ENCODE results near the gene CANX. TPM values are rescaled to one million over a fixed set of nuclear protein-coding genes. Genes with fewer than 3 reads are reported as not detected.
"Not testable (repeated sequence)": the region's sequence is repeated elsewhere in the genome, so short reads cannot be mapped to it uniquely, and the experiment has no call there.

The CANX gene
- total RNA-seq, 1 donor = 149 TPM

- DNase-seq (ENCODE audit: low read depth in 2 of 3, low spot score in 2 of 3) = peak; percentile 98 to 100 (median 99)
Measured at GRCh38 chr5:179697993-179698934, 503 bp upstream of the CANX start.

DNA sequence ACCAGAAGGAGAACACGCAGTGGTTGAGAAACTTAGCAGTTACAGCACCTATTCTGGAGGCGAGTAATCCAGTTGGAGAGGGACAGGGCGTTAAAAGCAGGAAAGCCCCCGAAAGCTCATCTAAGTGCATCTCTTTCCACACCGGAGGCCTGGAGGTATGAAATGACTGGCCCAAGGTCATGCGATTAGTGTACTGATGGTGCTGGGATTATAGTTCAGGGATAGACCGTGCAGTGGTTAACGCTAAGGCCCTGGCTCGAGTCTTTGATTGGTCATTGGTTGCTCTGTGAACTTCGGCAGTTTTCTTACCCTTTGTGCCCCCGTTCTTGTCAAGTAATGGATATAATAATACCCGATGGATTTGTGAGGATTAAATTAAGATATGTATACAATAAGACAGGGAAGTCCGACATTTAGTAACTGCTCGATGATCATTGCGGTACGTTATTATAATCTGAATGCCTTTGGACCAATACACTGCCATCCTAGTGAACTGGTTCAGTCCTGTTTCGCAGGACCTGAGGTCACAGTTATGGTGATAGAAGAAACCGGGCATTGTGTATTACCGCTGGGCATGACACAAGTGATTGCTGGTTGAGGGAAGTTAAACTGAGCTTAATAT is 960 bp downstream of the CANX start:
- peak in 2 of 3 donors; percentile 36 to 50 for DNase-seq (ENCODE audit: low read depth in 2 of 3, low spot score in 2 of 3)

- DNase-seq (ENCODE audit: low read depth in 2 of 3, low spot score in 2 of 3) = peak in 2 of 3 donors; percentile 6 to 18
Measured at GRCh38 chr5:179700401-179700918, 1.7 kb downstream of the CANX start.

DNA sequence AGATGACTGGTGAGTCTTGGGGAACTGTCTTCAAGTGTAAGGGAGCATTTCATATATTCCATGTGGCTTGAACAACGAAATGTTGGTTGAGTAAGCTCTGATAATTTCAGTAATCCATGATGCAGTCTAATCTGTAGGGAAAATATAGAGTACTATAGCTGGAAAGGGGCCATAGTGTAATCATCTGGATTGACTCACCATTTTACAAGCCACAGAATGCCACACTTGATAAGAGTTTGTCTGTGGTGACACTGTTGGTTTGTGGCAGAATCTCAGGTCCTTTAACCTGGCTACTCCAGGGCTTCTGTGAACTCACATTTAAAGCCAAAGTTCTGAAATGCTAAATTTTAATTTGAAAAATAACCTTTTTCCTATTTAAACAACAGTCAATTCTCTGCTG is 17.5 kb downstream of the CANX start:
- DNase-seq (ENCODE audit: low read depth in 2 of 3, low spot score in 2 of 3) = no peak

DNA sequence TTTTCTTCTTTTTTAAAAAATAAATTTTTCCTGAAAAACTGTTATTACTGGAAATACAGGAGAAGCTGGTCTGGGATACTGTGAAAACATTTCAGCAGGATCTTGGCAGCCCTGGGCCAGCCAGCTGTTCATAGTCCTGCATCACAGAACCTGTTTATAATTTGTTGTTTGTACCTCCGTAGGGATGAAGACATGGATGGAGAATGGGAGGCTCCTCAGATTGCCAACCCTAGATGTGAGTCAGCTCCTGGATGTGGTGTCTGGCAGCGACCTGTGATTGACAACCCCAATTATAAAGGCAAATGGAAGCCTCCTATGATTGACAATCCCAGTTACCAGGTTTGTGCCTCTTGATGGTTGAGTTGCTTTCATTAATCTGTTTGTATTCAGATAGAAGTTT is 21.5 kb downstream of the CANX start:
- no peak for DNase-seq (ENCODE audit: low read depth in 2 of 3, low spot score in 2 of 3)

GRCh38 chr5:179724163-179724562 is 25.4 kb downstream of the CANX start:
- no peak for DNase-seq (ENCODE audit: low read depth in 2 of 3, low spot score in 2 of 3)

GRCh38 chr5:179727106-179727505 is 28.3 kb downstream of the CANX start:
- DNase-seq (ENCODE audit: low read depth in 2 of 3, low spot score in 2 of 3) = no peak

GRCh38 chr5:179729303-179729702 is 30.5 kb downstream of the CANX start:
- DNase-seq (ENCODE audit: low read depth in 2 of 3, low spot score in 2 of 3) = no peak

DNA sequence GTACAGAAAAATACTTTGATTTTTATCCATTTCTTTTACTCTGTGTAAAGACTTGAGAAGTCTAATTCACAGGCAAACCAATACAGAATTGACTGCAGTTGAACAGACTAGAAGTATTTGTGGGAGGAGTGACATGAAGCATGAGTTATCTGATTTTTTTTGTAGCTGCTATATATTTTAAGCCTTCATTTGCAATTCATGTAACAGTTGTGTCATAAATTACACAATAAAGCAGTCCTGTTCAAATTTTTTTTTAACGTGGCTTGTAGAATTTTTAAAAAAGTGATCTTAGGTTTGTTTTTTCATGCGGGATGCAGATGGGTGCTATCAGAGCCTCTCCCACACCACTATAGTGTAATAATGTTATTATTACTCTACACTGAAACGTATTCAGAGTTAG is 31.0 kb downstream of the CANX start:
- DNase-seq (ENCODE audit: low read depth in 2 of 3, low spot score in 2 of 3) = no peak

- no peak for DNase-seq (ENCODE audit: low read depth in 2 of 3, low spot score in 2 of 3)
Measured at GRCh38 chr5:179730356-179730755, 31.6 kb downstream of the CANX start.

- no peak for DNase-seq (ENCODE audit: low read depth in 2 of 3, low spot score in 2 of 3)
Measured at GRCh38 chr5:179730852-179731251, 32.1 kb downstream of the CANX start.

GRCh38 chr5:179731791-179732411 is 33.1 kb downstream of the CANX start:
- DNase-seq (ENCODE audit: low read depth in 2 of 3, low spot score in 2 of 3) = peak in 1 of 3 donors; percentile 64

DNA sequence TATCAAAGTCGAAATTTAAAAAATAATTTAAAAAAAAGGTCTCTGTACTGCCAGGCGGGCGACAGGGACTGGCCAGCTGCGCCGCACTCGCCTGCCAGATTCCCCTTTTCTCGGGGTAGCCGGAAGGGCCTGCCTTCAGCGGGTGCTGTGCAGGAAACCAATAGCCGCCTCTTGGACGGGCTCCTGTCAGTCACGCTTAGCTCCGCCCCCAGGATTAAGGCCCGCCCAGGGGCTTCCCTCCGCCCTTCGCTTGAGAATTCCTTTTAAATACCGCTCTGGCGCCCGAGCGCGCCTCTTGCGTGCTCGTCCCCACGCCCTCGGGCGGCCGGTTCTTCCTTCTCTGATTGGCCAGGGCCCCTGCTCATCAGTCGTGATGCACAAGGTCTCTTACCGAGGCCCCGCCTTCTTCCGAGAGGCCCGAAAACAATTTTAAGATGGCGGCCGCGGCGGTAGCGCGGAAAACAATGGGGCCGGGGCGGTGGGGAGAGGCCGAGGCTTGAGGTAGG is 33.7 kb downstream of the CANX start, which contains the start of gene MAML1:
MAML1 (plus strand) TSS at position 411 of the 506 bp plus-strand sequence. CDS start 291 bp downstream, outside the sequence.
- DNase-seq (ENCODE audit: low read depth in 2 of 3, low spot score in 2 of 3) = peak; percentile 96 to 100 (median 100)

GRCh38 chr5:179732918-179733771 is 34.4 kb downstream of the CANX start:
- peak in 1 of 3 donors; percentile 37 for DNase-seq (ENCODE audit: low read depth in 2 of 3, low spot score in 2 of 3)

GRCh38 chr5:179733772-179734126 is 35.0 kb downstream of the CANX start:
- DNase-seq (ENCODE audit: low read depth in 2 of 3, low spot score in 2 of 3) = no peak

- no peak for DNase-seq (ENCODE audit: low read depth in 2 of 3, low spot score in 2 of 3)
Measured at GRCh38 chr5:179734536-179735164, 35.9 kb downstream of the CANX start.

DNA sequence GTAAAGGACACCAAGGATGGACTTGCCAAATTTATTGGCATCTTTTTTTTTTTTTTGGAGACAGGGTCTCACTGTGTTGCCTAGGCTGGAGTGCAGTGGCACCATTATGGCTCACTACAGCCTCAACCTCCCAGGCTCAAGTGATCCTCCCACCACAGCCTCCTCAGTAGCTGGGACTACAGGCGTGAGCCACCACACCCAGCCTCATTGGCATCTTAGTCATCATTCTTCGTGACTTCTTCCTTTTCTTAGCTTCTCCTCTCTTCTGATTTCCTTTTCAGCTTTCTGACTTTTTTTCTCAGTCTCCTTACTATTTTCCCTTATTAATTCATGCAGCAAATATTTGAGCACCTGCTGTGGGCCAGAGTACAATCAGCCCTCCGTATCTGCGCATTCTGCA is 40.0 kb downstream of the CANX start:
- no peak for DNase-seq (ENCODE audit: low read depth in 2 of 3, low spot score in 2 of 3)

DNA sequence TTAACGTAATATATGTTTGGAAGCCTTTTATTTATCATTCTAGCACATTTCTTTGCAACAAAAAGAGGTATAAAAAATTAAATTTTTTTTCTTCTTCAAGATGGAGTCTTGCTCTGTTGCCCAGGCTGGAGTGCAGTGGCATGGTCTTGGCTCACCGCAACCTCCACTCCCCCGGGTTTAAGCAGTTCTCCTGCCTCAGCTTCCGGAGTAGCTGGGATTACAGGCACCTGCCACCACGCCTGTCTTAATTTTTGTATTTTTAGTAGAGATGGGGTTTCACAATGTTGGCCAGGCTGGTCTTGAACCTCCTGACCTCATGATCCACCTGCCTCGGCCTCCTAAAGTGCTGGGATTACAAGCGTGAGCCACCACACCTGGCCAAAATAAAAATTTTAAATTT is 45.3 kb downstream of the CANX start:
- DNase-seq (ENCODE audit: low read depth in 2 of 3, low spot score in 2 of 3) = not testable (repeated sequence)

DNA sequence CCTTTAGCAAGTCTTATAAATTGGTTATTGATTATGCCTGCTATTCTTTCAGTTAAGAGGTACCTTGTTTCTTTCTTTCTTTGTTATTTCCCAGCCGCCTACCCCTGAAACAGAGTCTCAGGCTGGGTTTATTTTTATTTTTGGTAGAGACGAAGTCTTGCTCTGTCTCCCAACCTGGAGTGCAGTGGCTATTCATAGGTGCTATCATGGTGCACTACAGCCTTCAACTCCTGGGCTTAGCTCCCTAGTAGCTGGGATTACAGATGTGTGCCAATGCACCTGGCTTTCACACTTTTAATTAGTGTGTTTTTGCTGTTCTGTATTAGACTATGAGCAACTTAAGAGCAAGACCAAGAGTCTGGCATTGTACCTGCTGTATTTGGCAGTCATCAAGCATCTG is 48.1 kb downstream of the CANX start:
- no peak for DNase-seq (ENCODE audit: low read depth in 2 of 3, low spot score in 2 of 3)

DNA sequence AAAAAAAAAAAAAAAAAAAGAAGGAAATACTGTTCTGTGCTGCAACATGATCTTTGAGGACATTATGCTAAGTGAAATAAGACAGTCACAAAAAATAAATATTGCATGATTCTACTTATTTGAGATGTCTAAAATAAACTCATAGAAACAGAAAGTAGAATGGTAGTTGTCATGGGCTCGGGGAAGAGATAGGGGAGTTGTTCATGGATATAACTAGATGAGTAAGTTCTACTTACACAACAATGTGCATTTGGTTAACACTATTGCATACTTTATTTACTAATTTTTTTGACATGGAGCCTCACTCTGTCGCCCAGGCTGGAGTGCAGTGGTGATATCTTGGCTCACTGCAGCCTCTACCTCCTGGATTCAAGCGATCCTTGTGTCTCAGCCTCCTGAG is 49.0 kb downstream of the CANX start:
- no peak for DNase-seq (ENCODE audit: low read depth in 2 of 3, low spot score in 2 of 3)
